Measurements from ENCODE around the gene EI24. TPM values are rescaled to one million over a fixed set of nuclear protein-coding genes. Genes with fewer than 3 reads are reported as not detected.
"Not testable (repeated sequence)": the region's sequence is repeated elsewhere in the genome, so short reads cannot be mapped to it uniquely, and the experiment has no call there.

EI24 gene
- total RNA-seq, 1 donor from 2014 or later = 43.3 TPM

GRCh38 chr11:125572916-125573315 is 3.6 kb downstream of the EI24 start:
- DNase-seq (ENCODE audit: low spot score) = no peak
- intact Hi-C loops (cut with DNase I) = no loop called here

GRCh38 chr11:125577181-125577580 is 7.9 kb downstream of the EI24 start:
- DNase-seq (ENCODE audit: low spot score); intact Hi-C loops (cut with DNase I): not testable (repeated sequence)

- no peak for DNase-seq (ENCODE audit: low spot score)
- intact Hi-C loops (cut with DNase I) = no loop called here
These were observed 9.5 kb downstream of the EI24 start for GRCh38 chr11:125578783-125579182.

GRCh38 chr11:125579811-125580210 is 10.5 kb downstream of the EI24 start:
- intact Hi-C loops (cut with DNase I) = no loop called here

GRCh38 chr11:125583496-125583895 is 14.2 kb downstream of the EI24 start:
- intact Hi-C loops (cut with DNase I) = no loop called here
- no peak for DNase-seq (ENCODE audit: low spot score)

More at GRCh38 chr11:125579811-125580210, 10.5 kb downstream of the EI24 start:
- DNase-seq (ENCODE audit: low spot score) = no peak

GRCh38 chr11:125585487-125585886 is 16.2 kb downstream of the EI24 start:
- intact Hi-C loops (cut with DNase I) = no loop called here
- no peak for DNase-seq (ENCODE audit: low spot score)

- intact Hi-C loops (cut with DNase I) = no loop called here
- DNase-seq (ENCODE audit: low spot score) = no peak
These were observed 17.3 kb downstream of the EI24 start for GRCh38 chr11:125586623-125587022.

GRCh38 chr11:125587480-125587879 is 18.2 kb downstream of the EI24 start:
- DNase-seq (ENCODE audit: low spot score) = no peak
- intact Hi-C loops (cut with DNase I) = no loop called here

GRCh38 chr11:125588505-125588904 is 19.2 kb downstream of the EI24 start:
- DNase-seq (ENCODE audit: low spot score) = no peak
- intact Hi-C loops (cut with DNase I) = no loop called here

GRCh38 chr11:125591649-125592304 is 22.5 kb downstream of the EI24 start:
- intact Hi-C loops (cut with DNase I) = loop anchor here (2.0 to 10.0 kb wide), 2 partner anchors 33 to 623 kb away; partner anchors contain the start of genes CHEK1, FAM118B and RPUSD4
- DNase-seq (ENCODE audit: low spot score) = no peak

GRCh38 chr11:125592305-125593113 is 23.2 kb downstream of the EI24 start, which contains the start of gene STT3A:
TSS of gene STT3A (plus strand) at chr11:125592852. CDS start at chr11:125595916, 3,064 bp downstream.
- DNase-seq (ENCODE audit: low spot score) = peak; percentile 100
- intact Hi-C loops (cut with DNase I) = loop anchor here (2.0 to 10.0 kb wide), 2 partner anchors 32 to 622 kb away; partner anchors contain the start of genes CHEK1, FAM118B and RPUSD4

GRCh38 chr11:125593114-125593820 is 24.0 kb downstream of the EI24 start:
- intact Hi-C loops (cut with DNase I) = loop anchor here (2.0 to 10.0 kb wide), 2 partner anchors 32 to 622 kb away; partner anchors contain the start of genes CHEK1, FAM118B and RPUSD4
- no peak for DNase-seq (ENCODE audit: low spot score)

GRCh38 chr11:125594958-125595357 is 25.7 kb downstream of the EI24 start:
- intact Hi-C loops (cut with DNase I) = loop anchor here (10.0 kb wide), 1 partner anchor 620 kb away; the partner anchor contains the start of genes FAM118B and RPUSD4
- no peak for DNase-seq (ENCODE audit: low spot score)

- intact Hi-C loops (cut with DNase I) = no loop called here
- DNase-seq (ENCODE audit: low spot score) = no peak
These were observed 31.4 kb downstream of the EI24 start for GRCh38 chr11:125600663-125601062.

- DNase-seq (ENCODE audit: low spot score) = no peak
- intact Hi-C loops (cut with DNase I) = no loop called here
These were observed 33.9 kb downstream of the EI24 start for GRCh38 chr11:125603207-125603606.

GRCh38 chr11:125605417-125605816 is 36.1 kb downstream of the EI24 start:
- intact Hi-C loops (cut with DNase I) = no loop called here
- no peak for DNase-seq (ENCODE audit: low spot score)

- intact Hi-C loops (cut with DNase I) = no loop called here
- DNase-seq (ENCODE audit: low spot score) = no peak
These were observed 40.3 kb downstream of the EI24 start for GRCh38 chr11:125609545-125609944.

- intact Hi-C loops (cut with DNase I) = no loop called here
These were observed 49.1 kb downstream of the EI24 start for GRCh38 chr11:125618383-125618782.

GRCh38 chr11:125621995-125622394 is 52.7 kb downstream of the EI24 start:
- intact Hi-C loops (cut with DNase I) = no loop called here
- no peak for DNase-seq (ENCODE audit: low spot score)

More at GRCh38 chr11:125618383-125618782, 49.1 kb downstream of the EI24 start:
- no peak for DNase-seq (ENCODE audit: low spot score)

- intact Hi-C loops (cut with DNase I) = no loop called here
These were observed 53.8 kb downstream of the EI24 start for GRCh38 chr11:125623064-125623463.

More at GRCh38 chr11:125623064-125623463, 53.8 kb downstream of the EI24 start:
- no peak for DNase-seq (ENCODE audit: low spot score)

Data from cardiac septum (tissue), 1 donor.